ENCODE measurements around the gene ADCY10.
"Not testable (repeated sequence)": the region's sequence is repeated elsewhere in the genome, so short reads cannot be mapped to it uniquely, and the experiment has no call there.

The ADCY10 gene

GRCh38 chr1:167812972-167813371 is 101.0 kb downstream of the ADCY10 start:
- DNase-seq (ENCODE audit: low spot score) = no peak

DNA sequence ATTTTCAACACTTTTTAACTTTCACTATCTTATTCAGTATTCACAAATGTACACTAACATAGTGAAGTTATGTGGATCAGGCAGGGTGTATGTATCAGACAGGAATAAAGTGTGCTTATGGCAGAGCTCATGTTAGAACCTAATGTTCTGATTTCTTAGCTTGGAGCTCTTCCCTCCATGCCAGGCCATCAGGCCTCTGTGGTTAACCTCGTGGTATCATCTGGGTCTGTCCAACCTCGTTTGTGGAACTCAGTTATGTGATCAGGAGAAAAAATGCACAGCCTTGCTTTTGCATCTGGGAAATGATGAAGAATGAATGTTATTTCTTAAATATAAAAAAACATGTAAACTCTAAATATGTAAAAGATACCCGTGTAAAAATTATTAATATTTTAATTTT is 105.2 kb downstream of the ADCY10 start:
- DNase-seq (ENCODE audit: low spot score) = no peak

GRCh38 chr1:167808104-167808503 is 105.8 kb downstream of the ADCY10 start:
- no peak for DNase-seq (ENCODE audit: low spot score)

DNA sequence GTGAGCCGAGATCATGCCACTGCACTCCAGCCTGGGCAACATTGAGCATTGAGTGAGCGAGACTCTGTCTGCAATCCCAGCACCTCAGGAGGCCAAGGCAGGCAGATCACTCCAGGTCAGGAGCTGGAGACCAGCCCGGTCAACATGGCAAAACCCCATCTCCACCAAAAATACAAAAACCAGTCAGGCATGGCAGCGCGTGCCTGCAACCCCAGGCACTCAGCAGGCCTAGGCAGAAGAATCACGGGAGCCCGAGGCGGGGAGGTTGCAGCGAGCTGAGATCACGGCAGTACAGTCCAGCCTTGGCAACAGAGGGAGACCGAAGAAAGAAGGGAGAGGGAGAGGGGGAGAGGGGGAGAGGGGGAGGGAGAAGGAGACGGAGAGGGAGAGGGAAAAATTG is 107.3 kb downstream of the ADCY10 start:
- DNase-seq (ENCODE audit: low spot score) = not testable (repeated sequence)

GRCh38 chr1:167806235-167806634 is 107.7 kb downstream of the ADCY10 start:
- not testable (repeated sequence) for DNase-seq (ENCODE audit: low spot score)

- peak; percentile 42 for DNase-seq (ENCODE audit: low spot score)
Observed at GRCh38 chr1:167805041-167805556, 108.8 kb downstream of the ADCY10 start.

DNA sequence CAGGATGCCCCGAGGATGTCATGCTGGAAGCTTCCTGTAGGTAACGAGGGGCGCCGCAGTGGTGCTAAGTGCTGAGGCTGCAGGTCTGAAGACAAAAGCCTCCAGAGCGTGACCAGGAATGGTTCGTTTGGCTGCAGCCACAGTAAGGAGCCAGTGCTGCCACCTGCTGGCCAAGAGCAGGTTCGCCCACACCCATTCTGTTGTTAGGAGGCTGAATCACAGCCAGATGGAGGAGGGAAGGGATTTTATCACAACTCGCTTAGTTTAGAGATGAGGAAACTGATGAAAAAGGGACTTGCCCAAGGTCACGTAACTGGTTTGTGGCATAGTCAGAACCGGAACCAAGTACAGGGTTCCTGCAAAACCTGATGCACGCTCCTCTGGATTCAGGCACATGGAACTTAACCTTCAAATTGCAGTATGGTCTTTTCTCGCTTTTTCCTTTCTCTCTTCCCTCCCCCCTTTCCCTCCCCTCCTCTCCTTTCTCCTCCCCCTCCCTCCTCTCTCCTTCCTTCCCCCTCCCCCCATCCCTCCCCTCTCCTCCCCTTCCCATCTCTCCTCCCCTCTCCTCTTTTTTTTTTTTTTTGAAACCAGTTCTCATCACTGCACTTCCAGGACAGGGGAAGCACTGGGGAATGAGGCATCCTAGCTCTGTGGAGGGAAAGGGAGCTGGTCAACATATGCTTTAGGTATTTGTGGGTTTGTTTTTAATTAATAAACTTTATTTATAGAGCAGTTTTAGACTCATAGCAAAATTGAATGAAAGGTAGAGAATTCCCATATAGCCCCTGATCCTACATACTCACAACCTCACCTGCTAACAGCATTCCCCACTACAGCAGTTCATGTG is 110.4 kb downstream of the ADCY10 start:
- DNase-seq (ENCODE audit: low spot score) = peak; percentile 96

- no peak for DNase-seq (ENCODE audit: low spot score)
Observed at GRCh38 chr1:167802235-167802634, 111.7 kb downstream of the ADCY10 start.

DNA sequence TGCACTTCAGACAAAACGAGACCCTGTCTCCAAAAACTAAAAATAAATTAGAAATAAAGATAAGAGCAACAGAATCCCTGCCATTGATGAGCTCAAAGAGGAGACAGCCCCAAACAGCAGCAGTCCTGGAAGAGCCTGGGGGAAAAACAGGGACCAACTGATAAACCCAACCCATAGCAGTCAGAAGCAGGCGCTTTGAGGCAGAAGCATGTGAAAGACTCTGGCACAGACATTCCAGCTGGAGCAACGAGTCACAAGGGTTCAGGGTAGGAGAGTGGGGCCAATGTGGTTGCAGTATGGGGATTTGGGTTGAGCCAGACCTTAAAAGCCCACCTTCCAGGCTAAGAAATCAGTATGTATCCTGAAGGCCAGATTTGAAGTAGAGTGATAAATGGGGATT is 113.7 kb downstream of the ADCY10 start:
- no peak for DNase-seq (ENCODE audit: low spot score)

DNA sequence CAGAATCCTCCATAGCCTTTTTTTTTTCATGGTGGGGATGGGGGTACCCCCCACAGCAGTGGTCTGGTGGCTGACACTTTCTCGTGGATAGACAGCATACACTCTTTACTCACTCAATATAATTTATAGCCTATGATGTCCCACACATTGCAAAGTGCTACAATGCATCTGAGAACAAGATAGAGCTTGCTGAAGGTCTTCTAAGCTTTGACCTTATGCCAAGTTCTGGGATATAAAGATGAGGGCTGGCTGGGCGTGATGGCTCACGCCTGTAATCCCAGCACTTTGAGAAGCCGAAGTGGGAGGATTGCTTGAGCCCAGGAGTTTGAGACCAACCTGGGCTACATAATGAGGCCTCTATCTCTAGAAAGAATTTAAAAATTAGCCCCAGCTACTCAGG is 114.2 kb downstream of the ADCY10 start:
- no peak for DNase-seq (ENCODE audit: low spot score)

GRCh38 chr1:167798952-167799351 is 115.0 kb downstream of the ADCY10 start:
- no peak for DNase-seq (ENCODE audit: low spot score)

DNA sequence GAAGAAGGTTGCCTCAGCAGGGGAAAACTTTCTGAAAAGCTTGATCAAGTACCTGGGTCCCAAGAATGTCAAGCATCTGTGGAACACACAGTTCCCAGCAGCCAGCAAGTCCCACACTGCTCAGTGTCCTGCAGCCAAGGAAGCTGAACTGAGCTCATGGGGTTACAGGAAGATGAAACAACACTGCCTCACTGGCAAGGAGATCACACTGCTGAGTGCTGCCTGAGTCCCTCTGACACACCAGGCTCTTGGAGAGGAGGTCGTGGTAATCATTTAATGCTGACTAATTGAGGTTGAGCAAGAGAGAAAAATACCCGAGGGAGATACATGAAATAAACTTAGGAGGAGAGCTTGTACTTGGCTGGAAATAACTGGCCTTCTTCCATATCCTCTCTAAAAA is 116.9 kb downstream of the ADCY10 start:
- no peak for DNase-seq (ENCODE audit: low spot score)

DNA sequence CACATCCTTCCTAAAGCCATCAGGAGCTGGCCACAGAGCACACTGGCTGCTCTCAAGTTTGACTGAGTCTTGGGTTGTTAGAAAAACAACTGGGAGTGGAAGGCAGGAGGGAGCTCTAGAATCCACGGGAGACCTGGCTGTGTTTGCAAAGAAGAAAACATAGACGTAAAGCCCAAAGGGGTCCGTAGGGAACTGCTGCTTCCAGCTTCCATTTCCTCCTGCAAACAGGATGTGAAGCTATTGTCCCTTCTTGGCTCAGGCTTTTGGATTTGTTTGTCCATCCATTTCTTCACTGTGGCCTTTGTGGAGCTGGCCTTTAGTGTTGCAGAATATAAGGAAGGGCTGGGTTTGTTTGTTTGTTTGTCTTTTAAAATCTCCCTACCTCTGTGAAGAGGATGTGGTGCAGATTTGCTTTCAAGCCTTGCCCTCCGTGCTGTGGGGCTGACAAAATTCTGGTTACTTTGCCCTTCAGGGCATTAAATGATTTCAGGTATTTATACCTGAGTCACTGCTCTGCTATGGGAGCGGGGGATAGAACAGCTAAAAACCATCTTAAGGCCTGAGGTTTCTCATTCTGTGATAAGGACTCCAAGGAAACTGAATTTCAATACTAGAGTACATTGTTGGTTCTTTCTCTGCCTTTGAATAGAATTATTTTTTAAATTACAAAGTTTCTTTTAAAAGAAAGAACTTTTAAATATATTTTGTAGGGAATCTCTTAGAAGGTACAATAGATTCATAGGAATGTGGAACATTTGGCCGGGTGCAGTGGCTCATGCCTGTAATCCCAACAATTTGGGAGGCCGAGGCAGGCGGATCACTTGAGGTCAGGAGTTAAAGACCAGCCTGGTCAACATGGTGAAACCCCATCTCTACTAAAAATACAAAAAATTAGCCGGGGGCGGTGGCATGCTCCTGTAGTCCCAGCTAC is 117.9 kb downstream of the ADCY10 start:
- no peak for DNase-seq (ENCODE audit: low spot score)

GRCh38 chr1:167794043-167794442 is 119.9 kb downstream of the ADCY10 start:
- no peak for DNase-seq (ENCODE audit: low spot score)

DNA sequence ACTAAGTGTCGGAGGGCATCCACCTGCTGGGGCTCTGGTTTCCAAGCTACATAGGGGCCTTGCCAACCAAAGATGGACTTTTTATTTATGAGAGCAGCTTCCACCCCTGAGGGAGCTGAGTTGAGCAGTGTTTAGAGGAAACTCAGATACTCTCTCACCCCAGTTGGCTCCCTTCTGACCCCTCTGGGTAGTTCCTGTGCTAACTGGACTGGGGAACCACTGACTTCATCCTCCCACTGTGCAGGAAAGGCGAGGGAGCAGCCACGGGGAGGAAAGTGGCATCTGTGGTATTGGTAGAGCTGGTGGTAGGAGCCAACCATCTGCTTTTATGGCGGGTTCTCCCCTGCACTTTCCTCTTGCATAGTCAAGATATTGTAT is 121.8 kb downstream of the ADCY10 start:
- DNase-seq (ENCODE audit: low spot score) = no peak

DNA sequence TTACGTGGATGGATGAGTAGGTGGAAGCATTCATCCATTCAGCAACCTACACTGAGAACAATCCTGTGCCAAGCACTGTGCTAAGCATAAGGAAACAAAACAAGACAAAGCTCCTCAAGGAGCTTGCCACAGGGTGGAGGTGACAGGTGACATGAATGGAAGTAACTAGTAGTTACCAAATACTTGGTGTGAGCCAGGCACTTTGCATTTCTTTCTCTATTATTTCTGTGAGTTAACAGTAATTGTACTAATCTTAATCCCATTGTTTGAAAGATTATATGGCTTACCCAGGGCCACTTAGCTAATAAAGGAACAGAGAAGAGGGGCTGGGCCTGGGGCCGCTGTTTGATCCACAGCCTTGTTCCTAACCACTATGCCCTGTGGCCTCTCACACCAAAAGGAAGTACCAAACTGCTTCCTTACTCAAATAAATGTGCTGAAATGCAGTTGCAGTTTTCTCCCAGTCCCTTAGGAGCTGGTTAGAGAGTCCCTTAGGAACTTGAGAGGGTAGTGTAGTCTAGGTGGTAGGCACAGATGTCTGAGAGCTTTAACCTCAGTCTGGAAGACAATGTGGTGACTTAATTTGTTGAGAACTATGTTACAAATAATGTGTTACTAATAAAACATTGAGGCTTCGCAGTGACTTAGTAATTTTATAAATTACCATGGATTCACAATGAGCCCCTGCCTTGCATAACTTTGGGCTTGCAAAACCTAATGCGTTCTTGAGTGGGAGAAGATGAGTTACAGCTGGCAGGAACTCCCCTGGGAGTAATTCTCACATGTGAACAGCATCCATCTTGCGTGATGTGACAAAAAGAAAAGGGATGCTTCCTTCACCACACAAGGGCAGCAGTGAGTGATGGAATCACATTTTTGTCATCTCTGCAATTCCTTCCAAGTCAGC is 122.4 kb downstream of the ADCY10 start:
- no peak for DNase-seq (ENCODE audit: low spot score)

DNA sequence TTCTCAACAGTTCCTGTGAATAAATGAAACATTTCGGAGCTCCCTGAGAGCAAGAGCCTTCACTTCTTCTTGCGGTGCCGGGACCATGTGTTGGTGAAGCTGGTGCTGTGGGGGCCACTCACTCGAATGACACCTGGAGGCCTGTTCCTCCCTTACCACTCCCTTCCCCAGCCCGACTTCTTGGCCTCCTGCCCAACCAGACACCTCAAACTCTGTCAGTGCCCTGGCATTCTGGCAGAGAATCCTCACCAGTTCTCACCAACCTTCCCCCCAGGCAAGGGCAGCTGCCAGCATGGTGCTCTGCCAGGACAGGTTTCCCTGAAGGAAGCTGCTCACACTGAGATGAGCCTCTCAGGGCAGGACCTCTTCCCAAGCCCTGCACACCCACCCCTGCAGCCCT is 123.8 kb downstream of the ADCY10 start:
- no peak for DNase-seq (ENCODE audit: low spot score)

DNA sequence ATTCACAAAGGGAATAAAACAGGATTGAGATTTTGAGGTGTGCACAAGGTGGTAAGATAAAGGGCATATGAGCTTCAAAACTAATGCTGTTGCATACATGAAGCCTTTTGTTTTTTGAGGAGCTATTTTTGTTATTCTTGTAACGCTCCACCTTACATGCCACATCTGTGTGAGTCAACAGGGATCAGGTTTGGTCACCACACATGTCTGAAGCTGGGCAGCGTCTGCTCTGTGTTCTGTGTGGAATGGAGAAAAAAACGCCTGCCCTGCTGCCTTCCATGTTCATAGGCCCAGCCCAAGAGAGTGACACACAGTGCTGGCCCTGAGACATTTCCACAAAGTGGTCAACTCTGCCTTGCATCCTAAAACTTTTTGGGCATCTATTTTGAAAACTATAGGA is 124.4 kb downstream of the ADCY10 start:
- DNase-seq (ENCODE audit: low spot score) = no peak

DNA sequence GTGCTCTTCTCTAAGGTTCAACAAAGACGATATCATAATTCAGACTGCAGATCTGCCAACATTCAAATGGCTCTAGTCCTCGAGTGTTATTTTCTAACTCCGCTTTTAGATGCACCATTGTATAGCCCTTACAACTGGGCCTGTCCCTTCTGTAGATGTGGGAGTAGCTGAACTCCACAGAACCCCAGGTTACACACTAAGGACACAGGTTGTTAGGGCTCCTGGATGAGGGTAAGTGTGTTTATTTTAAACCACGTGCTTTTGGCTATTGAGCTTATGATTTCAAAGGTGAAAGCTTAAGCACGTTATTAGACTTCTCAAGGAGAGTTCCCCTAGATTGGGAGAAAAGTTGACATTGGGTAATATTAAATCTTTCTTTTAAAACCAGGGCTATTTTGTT is 127.4 kb downstream of the ADCY10 start:
- no peak for DNase-seq (ENCODE audit: low spot score)

DNA sequence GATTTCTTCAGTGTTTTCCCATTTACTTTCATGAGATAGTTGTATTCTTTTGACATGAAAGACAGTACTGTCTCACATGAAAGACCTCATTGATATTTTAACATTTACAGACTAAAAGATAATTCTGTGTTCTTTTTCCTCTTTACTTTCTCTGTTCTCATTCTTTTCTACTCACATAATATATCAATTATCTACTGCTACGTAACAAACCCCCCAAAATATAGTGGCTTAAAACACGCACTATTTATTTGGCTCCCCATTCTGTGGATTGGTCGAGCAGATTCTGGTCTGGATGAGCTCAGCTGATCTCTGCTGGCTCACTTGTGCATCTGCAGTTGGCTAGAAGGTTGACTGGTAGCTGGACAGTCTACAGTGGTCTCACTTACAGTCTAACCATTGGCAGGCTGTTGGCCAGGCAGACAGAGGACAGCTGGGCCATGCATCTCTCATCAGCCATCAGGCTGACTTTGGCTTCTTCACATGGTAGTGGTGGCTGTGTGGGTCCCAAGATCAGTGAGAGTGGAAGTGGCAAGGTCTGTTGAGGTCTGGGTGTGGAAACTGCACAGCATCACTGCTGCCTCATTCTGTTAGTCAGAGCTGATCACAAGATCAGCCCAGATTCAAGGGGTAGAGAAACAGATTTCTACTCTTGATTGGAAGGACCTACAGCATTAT is 128.9 kb downstream of the ADCY10 start:
- DNase-seq (ENCODE audit: low spot score) = no peak

DNA sequence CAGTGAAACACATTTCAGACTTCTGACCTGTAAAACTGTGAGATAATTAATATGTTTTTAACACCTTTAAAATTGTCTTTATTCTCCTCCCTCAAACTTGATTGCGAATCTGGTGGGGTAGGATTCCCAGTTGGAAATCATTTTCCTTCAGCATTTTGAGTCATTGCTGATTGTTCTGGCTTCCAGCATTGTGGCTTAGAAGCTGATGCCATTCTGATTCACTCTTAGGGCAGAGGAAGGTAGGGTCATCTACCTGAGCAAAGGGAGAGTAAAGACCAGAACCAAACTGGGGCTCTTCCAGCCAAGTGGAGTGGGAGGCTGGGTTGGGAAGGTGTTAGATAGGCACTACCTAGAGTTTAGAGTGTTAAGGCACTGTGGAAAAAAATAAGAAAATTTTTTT is 131.0 kb downstream of the ADCY10 start:
- no peak for DNase-seq (ENCODE audit: low spot score)

Data from activated CD4-positive, alpha-beta T cell treated with anti-CD3 and anti-CD28 coated beads, Interleukin-2, Interleukin-4, amounts not matched to agents 100 ng/mL and 50 ng/mL, durations not matched to agents 16 hours and 8 hours (primary cell).